Left colon (tissue), 2 donors: ENCODE measurements around the gene TOR1AIP2. TPM values are rescaled to one million over a fixed set of nuclear protein-coding genes. Genes with fewer than 3 reads are reported as not detected.

Source experiments
- ATAC-seq: fragments of 200-7000 bp; cut with Tn5 transposase; one replicate; pipeline ENCODE4 v1.9.1; 2020; ENCODE audit warnings: mild to moderate bottlenecking, moderate library complexity
- DNase-seq, 2 donors: peaks; one replicate each; pipeline ENCODE4 v3.0.0-alpha.2; 2020
- intact Hi-C, 2 donors: fragments of 100-400 bp; cut with DNase I in 1 of 2; cut with micrococcal nuclease in 1 of 2; formaldehyde crosslinking; loops; one replicate each; pipeline versions ENCODE4 v1.11.2 to v1.14.0; 2022; cut with DNase I, micrococcal nuclease
- total RNA-seq, 2 donors: library from RNA; stranded (reverse); fragmentation: NEBNext Ultra II Directional; extraction: Animal tissue kit (Norgen Biotek cat#: 25700); gene quantifications; one replicate each; pipeline ENCODE4 v1.2.1, GENCODE V29; 2021
- donor health status: DM: no; HTN: no; CAD: no.
- donor health status: DM: yes; HTN: yes; CAD: no.

Gene TOR1AIP2
- total RNA-seq, 2 donors from 2014 or later: 65.0 to 87.8 TPM

GRCh38 chr1:179831852-179832699 lies 45.5 kb downstream of the TOR1AIP2 start:
- intact Hi-C loops: no loop called here
- no peak for ATAC-seq
- no peak for DNase-seq

- peak; percentile 68 for ATAC-seq
- no peak for DNase-seq
- intact Hi-C loops: no loop called here
Measured at GRCh38 chr1:179831225-179831624, 46.4 kb downstream of the TOR1AIP2 start.

GRCh38 chr1:179828554-179829110 lies 49.0 kb downstream of the TOR1AIP2 start:
- ATAC-seq (no peak), DNase-seq (no peak)
- intact Hi-C loops: no loop called here

GRCh38 chr1:179826626-179827280 lies 50.9 kb downstream of the TOR1AIP2 start:
- no peak for ATAC-seq
- no peak for DNase-seq
- intact Hi-C loops: no loop called here

GRCh38 chr1:179825798-179826460 lies 51.7 kb downstream of the TOR1AIP2 start:
- DNase-seq: no peak
- ATAC-seq: no peak
- intact Hi-C loops: no loop called here

GRCh38 chr1:179825206-179825605 lies 52.4 kb downstream of the TOR1AIP2 start:
- ATAC-seq (no peak), DNase-seq (no peak)
- intact Hi-C loops: no loop called here

GRCh38 chr1:179824265-179824664 lies 53.3 kb downstream of the TOR1AIP2 start:
- DNase-seq (no peak), ATAC-seq (no peak)
- intact Hi-C loops: no loop called here

- ATAC-seq (no peak), DNase-seq (no peak)
- intact Hi-C loops: no loop called here
Measured at GRCh38 chr1:179823693-179824092, 53.9 kb downstream of the TOR1AIP2 start.

- DNase-seq (no peak), ATAC-seq (no peak)
- intact Hi-C loops: no loop called here
Measured at GRCh38 chr1:179822065-179822464, 55.5 kb downstream of the TOR1AIP2 start.

GRCh38 chr1:179821524-179821923 lies 56.1 kb downstream of the TOR1AIP2 start:
- DNase-seq (no peak), ATAC-seq (no peak)
- intact Hi-C loops: no loop called here

GRCh38 chr1:179820226-179820970 lies 57.2 kb downstream of the TOR1AIP2 start:
- DNase-seq (no peak), ATAC-seq (no peak)
- intact Hi-C loops: no loop called here

- intact Hi-C loops: loop anchor here in 1 of 2 donors (10.0 kb wide), 1 partner anchor 114 kb away; no protein-coding TSS in a partner anchor
- ATAC-seq (no peak), DNase-seq (no peak)
Measured at GRCh38 chr1:179818743-179819173, 58.8 kb downstream of the TOR1AIP2 start.

- intact Hi-C loops: loop anchor here in 1 of 2 donors (10.0 kb wide), 1 partner anchor 113 kb away; no protein-coding TSS in a partner anchor
- no peak for DNase-seq
- no peak for ATAC-seq
Measured at GRCh38 chr1:179818260-179818659, 59.3 kb downstream of the TOR1AIP2 start.

GRCh38 chr1:179817789-179818188 lies 59.8 kb downstream of the TOR1AIP2 start:
- DNase-seq (peak in 1 of 2 donors; percentile 15), ATAC-seq (no peak)
- intact Hi-C loops: loop anchor here in 1 of 2 donors (10.0 kb wide), 1 partner anchor 113 kb away; no protein-coding TSS in a partner anchor

GRCh38 chr1:179817056-179817455 lies 60.5 kb downstream of the TOR1AIP2 start:
- intact Hi-C loops: loop anchor here in 1 of 2 donors (10.0 kb wide), 1 partner anchor 112 kb away; no protein-coding TSS in a partner anchor
- no peak for DNase-seq
- ATAC-seq: no peak

GRCh38 chr1:179816196-179816960 lies 61.2 kb downstream of the TOR1AIP2 start:
- intact Hi-C loops: loop anchor here in 1 of 2 donors (10.0 kb wide), 1 partner anchor 112 kb away; no protein-coding TSS in a partner anchor
- ATAC-seq (no peak), DNase-seq (peak in 1 of 2 donors; percentile 16)

- intact Hi-C loops: loop anchor here (2.0 to 10.0 kb wide), 2 partner anchors 109 to 111 kb away; no protein-coding TSS in a partner anchor
- no peak for ATAC-seq
- no peak for DNase-seq
Measured at GRCh38 chr1:179815641-179816040, 62.0 kb downstream of the TOR1AIP2 start.

- intact Hi-C loops: loop anchor here (2.0 to 10.0 kb wide), 2 partner anchors 108 to 110 kb away; no protein-coding TSS in a partner anchor
- DNase-seq: peak in 1 of 2 donors; percentile 46
- peak; percentile 64 for ATAC-seq
Measured at GRCh38 chr1:179814546-179814838, 63.1 kb downstream of the TOR1AIP2 start.
